Astrocyte of the spinal cord (primary cell): ENCODE data around the gene CCDC107.

Source experiments
- DNase-seq: peaks from one replicate; pipeline ENCODE4 v3.0.0; 2011; ENCODE audit warnings: low read depth, low spot score
- H3K4me3 ChIP-seq: 2 replicates; pipeline ENCODE4 v1.5.1; 2011; ENCODE audit warnings: low read depth, mild to moderate bottlenecking, low read length, moderate library complexity
- in situ Hi-C: cut with HindIII; loops from 2 replicates; pipeline ENCODE4 v1.10.0; 2017; ENCODE audit warnings: low sequenced_read_pairs
- TF ChIP-seq, protein P1 (sequence below): IDR thresholded peaks from 2 replicates; pipeline ENCODE4 v1.5.1; 2012; ENCODE audit warnings: low read depth, mild to moderate bottlenecking, low read length, inconsistent platforms

Gene CCDC107

DNA sequence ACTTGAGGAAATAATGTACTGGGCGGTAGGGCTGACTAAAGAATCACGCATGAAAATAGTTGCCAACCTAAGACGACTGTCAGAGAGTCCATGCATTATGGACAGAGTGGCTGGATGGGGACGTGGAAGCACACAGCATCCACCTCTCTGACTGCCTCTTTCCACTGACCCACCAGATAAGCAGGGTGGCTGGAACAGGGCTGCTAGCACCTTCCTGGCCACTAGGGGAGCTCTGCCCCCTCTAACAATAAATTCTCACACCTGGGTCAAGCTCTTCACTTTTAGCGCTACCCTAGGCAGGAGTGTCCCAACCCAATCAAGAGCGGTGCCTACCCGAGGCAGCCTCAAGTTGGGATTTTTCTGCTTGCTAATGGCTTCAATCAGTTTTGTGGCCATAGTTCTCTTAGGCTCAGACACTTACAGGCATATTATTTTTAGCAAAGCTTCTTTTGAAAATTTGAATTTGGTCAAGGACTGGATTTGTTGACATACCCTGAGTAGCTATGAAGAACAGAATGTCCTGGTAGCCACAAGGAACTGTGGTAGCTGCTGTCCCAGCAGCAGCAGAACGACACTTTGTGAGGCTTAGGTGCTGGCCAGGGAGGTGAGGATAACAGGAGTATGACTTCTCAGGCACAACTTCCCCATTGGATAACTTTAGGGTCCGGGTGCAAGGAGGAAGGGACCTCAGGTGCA, 38.6 kb downstream of the CCDC107 start:
- TF ChIP-seq, protein P1, sequence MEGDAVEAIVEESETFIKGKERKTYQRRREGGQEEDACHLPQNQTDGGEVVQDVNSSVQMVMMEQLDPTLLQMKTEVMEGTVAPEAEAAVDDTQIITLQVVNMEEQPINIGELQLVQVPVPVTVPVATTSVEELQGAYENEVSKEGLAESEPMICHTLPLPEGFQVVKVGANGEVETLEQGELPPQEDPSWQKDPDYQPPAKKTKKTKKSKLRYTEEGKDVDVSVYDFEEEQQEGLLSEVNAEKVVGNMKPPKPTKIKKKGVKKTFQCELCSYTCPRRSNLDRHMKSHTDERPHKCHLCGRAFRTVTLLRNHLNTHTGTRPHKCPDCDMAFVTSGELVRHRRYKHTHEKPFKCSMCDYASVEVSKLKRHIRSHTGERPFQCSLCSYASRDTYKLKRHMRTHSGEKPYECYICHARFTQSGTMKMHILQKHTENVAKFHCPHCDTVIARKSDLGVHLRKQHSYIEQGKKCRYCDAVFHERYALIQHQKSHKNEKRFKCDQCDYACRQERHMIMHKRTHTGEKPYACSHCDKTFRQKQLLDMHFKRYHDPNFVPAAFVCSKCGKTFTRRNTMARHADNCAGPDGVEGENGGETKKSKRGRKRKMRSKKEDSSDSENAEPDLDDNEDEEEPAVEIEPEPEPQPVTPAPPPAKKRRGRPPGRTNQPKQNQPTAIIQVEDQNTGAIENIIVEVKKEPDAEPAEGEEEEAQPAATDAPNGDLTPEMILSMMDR, result peak; percentile 97
- H3K4me3 ChIP-seq, result no peak overlapping the region
- peak; percentile 53 for DNase-seq
- in situ Hi-C loops, result no loop called here

DNA sequence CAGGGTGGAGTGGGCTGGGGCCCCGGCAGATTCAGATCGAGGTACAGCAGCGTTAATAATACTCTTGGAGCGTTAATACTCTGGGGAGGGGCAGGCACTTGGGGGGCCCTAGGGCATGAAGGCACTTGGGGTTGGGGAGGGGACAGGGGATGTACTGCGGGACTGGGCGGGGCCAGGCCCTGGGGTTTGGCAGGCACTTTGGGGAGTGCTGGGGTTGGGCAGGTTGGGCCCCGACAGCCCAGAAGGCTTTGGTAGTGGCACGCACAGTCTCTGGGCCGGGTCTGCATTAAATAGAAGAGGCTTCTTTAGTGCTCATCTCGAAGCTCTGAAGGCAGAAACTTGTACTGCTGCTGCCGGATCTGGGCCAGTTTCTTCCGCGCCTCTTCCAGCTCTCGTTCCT, 39.4 kb downstream of the CCDC107 start:
- TF ChIP-seq, protein P1, result no peak
- no peak overlapping the region for H3K4me3 ChIP-seq
- no peak for DNase-seq
- in situ Hi-C loops, result no loop called here

DNA sequence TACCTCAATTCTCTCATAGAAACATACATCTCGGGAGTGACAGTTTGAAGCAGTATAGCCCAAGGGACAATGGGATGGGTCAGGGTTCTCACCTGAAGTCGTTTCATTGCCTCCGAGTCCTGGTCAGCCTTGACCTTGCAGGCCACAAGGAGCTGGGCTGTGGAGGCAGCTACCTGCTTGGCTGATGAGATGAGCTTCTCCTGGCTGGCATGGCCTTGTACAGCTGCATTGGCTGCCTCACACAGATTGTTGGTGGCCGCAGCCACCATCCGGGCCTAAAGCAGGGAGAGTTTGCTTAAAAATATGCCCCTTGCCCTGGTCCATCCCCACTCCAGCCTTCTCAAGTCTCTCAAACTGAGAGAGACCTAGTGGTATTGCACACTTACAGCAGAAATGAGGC, 40.1 kb downstream of the CCDC107 start:
- TF ChIP-seq, protein P1, result no peak
- DNase-seq, result no peak
- no peak overlapping the region for H3K4me3 ChIP-seq
- in situ Hi-C loops, result no loop called here

DNA sequence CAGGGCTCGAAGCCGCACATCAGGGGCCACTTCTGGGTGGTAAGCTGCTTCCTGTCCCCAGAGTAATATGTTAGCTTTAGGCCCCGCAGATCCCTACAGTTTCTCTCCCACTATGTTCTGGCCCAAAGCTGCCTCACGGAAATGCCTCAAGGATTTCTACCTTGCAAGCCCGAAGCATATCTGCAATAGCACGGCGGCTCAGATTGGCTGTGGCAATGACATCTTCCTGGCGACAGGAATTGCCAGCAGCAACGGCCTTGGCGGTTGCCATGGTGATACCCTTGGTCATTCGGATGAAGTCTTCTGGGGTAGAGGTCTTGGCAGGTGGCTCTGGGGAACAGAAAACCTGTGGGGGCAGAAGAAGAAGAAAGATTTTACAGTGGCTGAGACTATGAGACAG, 41.9 kb downstream of the CCDC107 start:
- no peak overlapping the region for H3K4me3 ChIP-seq
- DNase-seq, result no peak
- in situ Hi-C loops, result no loop called here
- TF ChIP-seq, protein P1, result no peak

DNA sequence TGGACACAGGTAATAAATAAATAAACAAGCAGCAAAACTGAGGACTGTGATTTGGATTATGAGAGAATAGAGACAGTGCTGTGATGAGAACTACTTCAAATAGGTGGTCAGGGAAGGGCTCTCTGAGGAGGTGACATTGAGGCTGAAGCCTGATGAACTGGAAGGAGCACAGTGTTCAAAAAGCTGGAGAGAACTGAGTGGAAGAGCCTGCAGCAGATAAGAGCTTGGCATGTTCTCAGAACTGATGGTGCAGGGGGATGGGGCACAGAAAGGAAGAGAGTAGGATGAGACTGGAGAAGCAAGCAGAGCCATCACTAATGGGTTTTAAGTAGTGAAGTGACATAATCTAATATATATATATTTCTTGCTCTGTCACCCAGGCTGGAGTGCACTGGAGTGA, 42.9 kb downstream of the CCDC107 start:
- TF ChIP-seq, protein P1, result no peak
- DNase-seq, result no peak
- in situ Hi-C loops, result no loop called here
- no peak overlapping the region for H3K4me3 ChIP-seq

DNA sequence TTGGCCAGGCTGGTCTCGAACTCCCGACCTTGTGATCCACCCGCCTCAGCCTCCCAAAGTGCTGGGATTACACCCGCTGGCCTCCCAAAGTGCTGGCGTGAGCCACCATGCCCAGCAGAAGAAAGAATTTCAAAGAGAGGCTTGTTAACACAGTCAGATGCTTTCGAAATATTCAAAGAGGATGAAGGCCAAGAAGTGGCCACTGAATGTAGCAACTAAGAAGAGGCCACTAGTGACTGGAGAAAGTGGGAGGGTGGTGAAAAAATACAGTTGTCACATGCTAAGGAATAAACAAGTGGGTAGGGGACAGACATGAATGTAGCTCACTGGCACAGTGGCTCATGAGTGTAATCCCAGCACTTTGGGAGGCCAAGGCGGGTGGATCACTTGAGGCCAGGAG, 44.6 kb downstream of the CCDC107 start:
- DNase-seq, result no peak
- TF ChIP-seq, protein P1, result no peak
- no peak overlapping the region for H3K4me3 ChIP-seq
- in situ Hi-C loops, result no loop called here
